SU-DHL-6 (cell line): Measurements from ENCODE around the gene KIF1A.

ENCODE experiments used
- EZH2phosphoT487 ChIP-seq: fragments of 200-600 bp; sonication (generic), shearing (Covaris generic); conservative IDR thresholded peaks from 2 replicates; pipeline ENCODE4 v1.6.1; 2018; ENCODE audit warnings: mild to moderate bottlenecking, antibody characterized with exemption, low read length, moderate library complexity, mixed read lengths
- TF ChIP-seq, protein P1 (sequence below): fragments of 200-600 bp; sonication (generic); IDR thresholded peaks from one replicate; pipeline ENCODE4 v1.5.1; 2017; ENCODE audit warnings: antibody characterized with exemption, mild to moderate bottlenecking, low read length, moderate library complexity; ENCODE audit not compliant: insufficient read depth, poor library complexity, severe bottlenecking

DNA sequence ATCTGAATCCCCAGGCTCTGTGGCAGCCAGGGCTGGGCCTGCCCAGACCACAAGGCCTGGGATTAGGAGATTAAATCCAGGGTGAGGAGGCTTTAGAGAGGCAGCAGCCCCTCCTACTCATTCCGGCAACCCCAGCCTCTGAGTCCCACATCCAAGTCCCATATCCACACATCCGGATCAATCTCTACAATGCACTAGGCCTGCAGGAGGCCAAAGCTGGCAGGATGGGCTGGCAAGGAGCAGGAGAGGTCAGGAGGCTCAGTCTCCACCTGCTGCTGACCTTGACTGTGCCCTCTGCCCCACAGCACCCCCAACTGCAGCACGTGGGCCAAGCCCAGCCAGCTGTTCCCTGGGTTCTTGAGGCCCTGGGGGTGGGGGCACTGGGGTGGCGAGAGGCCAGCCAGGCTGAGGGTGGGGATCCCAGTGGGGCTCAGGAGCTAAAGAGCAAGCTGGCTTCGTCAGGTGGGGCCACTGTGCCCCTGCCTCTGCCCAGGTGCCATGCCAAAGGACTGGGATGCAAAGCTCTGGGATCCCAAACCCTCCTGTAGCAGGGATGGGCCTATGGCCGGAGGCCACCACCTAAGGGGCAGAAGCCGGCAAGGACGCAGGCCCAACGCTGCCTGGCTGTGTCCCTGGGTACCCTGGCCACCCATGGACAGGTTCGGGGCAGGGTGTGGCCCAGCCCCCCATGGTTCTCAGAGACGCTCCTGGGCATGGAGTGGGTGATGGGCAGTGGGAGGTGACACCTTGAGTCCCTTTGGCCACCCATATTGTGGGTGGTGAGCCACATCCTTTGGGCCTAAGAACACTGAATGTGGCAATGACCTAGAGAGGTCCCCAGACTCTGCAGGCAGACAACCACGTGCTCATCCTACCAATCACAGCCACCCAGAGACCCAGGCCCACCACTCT lies 3.2 kb downstream of the KIF1A start:
- TF ChIP-seq, protein P1, sequence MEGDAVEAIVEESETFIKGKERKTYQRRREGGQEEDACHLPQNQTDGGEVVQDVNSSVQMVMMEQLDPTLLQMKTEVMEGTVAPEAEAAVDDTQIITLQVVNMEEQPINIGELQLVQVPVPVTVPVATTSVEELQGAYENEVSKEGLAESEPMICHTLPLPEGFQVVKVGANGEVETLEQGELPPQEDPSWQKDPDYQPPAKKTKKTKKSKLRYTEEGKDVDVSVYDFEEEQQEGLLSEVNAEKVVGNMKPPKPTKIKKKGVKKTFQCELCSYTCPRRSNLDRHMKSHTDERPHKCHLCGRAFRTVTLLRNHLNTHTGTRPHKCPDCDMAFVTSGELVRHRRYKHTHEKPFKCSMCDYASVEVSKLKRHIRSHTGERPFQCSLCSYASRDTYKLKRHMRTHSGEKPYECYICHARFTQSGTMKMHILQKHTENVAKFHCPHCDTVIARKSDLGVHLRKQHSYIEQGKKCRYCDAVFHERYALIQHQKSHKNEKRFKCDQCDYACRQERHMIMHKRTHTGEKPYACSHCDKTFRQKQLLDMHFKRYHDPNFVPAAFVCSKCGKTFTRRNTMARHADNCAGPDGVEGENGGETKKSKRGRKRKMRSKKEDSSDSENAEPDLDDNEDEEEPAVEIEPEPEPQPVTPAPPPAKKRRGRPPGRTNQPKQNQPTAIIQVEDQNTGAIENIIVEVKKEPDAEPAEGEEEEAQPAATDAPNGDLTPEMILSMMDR: no peak
- TF ChIP-seq EZH2phosphoT487: no peak
